PFSK-1 (cell line): ENCODE measurements around the gene METTL17.

Source experiments
- FOXP2 ChIP-seq: optimal IDR thresholded peaks from 2 replicates; pipeline ENCODE3; 2011; ENCODE audit warnings: borderline replicate concordance, control low read depth, inconsistent platforms; ENCODE audit not compliant: insufficient read depth; ENCODE audit errors: extremely low read length, extremely low read depth
- POLR2AphosphoS5 ChIP-seq: IDR thresholded peaks from 2 replicates; pipeline ENCODE4 v1.6.1; 2012; ENCODE audit warnings: low read depth, mild to moderate bottlenecking, control low read depth, low read length, moderate library complexity
- REST ChIP-seq, 2 experiments: IDR thresholded peaks; 2 replicates each; pipeline versions ENCODE4 v1.6.1 to v1.8.0; 2011 to 2012; ENCODE audit warnings: low read depth in 2 of 2, low read length in 2 of 2, control low read depth in 1 of 2, inconsistent platforms in 1 of 2, mild to moderate bottlenecking in 1 of 2, moderate library complexity in 1 of 2; ENCODE audit not compliant: insufficient read depth in 1 of 2
- SIN3A ChIP-seq: IDR thresholded peaks from 2 replicates; pipeline ENCODE4 v1.6.1; 2012; ENCODE audit warnings: mild to moderate bottlenecking, low read length, moderate library complexity, borderline replicate concordance; ENCODE audit not compliant: insufficient read depth
- TAF1 ChIP-seq: IDR thresholded peaks from 2 replicates; pipeline ENCODE4 v1.6.1; 2012; ENCODE audit warnings: low read length, control low read depth, borderline replicate concordance; ENCODE audit not compliant: insufficient read depth

DNA sequence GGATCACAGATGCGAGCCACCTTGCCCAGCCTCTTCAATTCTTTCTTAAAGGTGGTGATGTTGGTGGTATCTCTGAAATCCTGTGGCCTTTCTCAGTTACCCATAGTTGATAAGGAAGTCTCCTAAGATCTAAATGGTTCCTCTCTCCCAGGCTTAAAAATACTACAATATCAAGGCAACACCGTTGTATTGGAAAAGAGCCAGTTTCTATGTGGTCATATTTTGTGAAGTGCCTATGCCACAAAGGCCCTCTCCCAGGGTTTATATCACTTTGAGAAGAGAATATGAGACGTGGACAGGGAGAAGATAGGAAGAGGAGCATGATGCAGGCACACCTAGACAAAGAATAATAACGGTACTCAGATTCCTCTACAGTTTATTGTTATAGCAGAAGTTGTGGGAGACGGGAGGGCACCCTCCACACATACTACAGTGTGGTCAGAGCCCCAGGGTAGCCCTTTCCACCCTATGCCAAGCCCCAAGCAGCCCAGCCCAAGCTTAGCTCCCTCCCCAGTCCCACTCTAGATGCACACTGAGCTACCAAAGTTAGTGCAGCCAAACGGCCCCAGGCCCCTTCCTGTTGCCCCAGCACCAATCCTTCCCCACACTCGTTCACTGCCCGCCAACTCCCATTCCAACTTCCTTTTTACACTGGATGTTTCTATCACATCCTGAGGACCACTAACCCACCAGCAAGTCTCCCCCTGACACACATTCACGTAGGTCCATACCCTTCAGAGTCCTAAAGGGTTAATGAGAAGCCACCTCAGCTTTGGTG is 26.8 kb downstream of the METTL17 start:
- TF ChIP-seq SIN3A (no peak), POLR2AphosphoS5 (no peak), TAF1 (no peak), FOXP2 (no peak), REST (IDR thresholded peaks at IDR 0.05; ENCODE audit: insufficient read depth in 1 of 2, low read depth in 2 of 2, low read length in 2 of 2) (no peak)
